ENCODE measurements around the gene TCF4. TPM values are rescaled to one million over a fixed set of nuclear protein-coding genes. Genes with fewer than 3 reads are reported as not detected.
A peak's percentile ranks its signal among the peaks of the same experiment; 100 is the strongest.

The TCF4 gene
- total and polyA plus RNA-seq, 2 donors (not counting 1 experiment from before 2014, with no cell fraction given): 68.5 to 353 TPM

DNA sequence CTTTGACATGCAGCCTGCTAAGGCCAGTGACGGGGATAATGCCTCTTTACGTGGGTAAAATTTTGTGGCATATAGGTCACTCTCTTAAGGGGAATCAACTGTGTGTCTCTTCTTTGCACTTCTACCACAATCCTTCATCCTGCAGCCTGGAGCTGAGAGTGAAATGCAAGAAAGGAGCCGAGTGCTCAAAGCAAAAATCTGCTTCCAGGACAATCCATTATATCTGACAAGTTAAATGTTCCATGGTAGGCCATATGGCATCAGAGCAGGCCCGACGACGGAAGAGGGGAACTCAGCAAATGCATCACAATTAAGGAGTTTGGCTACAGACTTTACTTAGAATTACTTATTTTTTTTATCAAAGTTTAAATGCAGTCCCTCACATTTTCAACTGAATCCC is 171.2 kb downstream of the TCF4 start:
- no peak overlapping the region for H3K4me3 Mint-ChIP-seq

DNA sequence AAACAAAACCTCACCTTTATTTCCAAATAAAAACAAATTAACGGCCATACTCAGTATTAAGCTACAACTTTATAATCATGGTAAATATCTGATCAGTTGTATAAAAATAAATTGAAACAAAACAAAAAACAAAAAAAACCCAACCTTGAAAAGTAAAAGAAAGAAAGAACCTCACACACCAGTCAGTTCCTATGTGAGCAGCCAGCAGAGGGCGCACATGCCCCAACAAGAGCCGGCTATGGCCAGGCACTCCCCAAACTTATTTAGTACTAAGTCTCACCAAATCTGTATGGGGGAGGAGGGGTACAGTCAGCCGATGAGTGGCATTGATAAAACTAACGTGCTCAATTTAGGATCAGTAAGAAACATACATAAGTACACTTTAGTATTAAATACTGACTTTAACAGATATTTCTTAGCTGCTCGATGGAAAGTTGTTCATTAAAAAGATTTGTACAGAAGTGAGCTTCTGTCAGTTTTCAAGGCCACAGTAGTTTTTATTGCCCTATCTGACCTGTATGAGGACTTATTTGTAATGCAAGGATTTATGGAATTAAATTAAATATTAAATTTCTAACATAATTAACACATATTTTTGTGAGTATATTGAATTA is 172.6 kb downstream of the TCF4 start:
- Histone ChIP-seq H3K4me2 (replicated peaks; ENCODE audit: low read depth, low read length, poor library complexity, severe bottlenecking) (peak overlapping the region; percentile 31), H3K27ac (ENCODE audit: low read length in 2 of 2) (no peak overlapping the region), H3K79me2 (ENCODE audit: control insufficient read depth, insufficient read depth, low read length) (peaks cover 32% of the 10 kb centered on the region), H4K20me1 (ENCODE audit: control insufficient read depth, insufficient read depth, low read length, poor library complexity, severe bottlenecking) (no peaks in the 10 kb centered on the region), H3K9ac (ENCODE audit: low read length) (no peak overlapping the region), H2AFZ (ENCODE audit: insufficient read depth, low read depth, low read length, poor library complexity, severe bottlenecking) (no peak overlapping the region), H3K4me1 (ENCODE audit: control insufficient read depth in 2 of 2, insufficient read depth in 2 of 2, low read length in 2 of 2) (peaks cover 7 to 9% of the 10 kb centered on the region in 2 donors), H3K36me3 (replicated peaks in 1 of 2; ENCODE audit: control extremely low read depth in 1 of 2, control insufficient read depth in 1 of 2, extremely low read depth in 1 of 2, insufficient read depth in 2 of 2, low read length in 1 of 2) (no peaks in the 10 kb centered on the region), H3K4me3 (ENCODE audit: control extremely low read depth in 1 of 5, extremely low read depth in 1 of 5, insufficient read depth in 1 of 5, low read depth in 2 of 5, low read length in 4 of 5) (no peak overlapping the region), H3K27me3 (replicated peaks in 1 of 4; ENCODE audit: control extremely low read depth in 1 of 4, control insufficient read depth in 3 of 4, insufficient read depth in 4 of 4, low read length in 3 of 4) (no peaks in the 10 kb centered on the region), H3K9me3 (ENCODE audit: control extremely low read depth in 1 of 3, control insufficient read depth in 2 of 3, insufficient read depth in 1 of 3, low read length in 2 of 3) (no peaks in the 10 kb centered on the region)
- Mint-ChIP-seq H3K27me3 (no peaks in the 10 kb centered on the region), H3K4me1 (peaks cover 34% of the 10 kb centered on the region), H3K4me3 (no peak overlapping the region), H3K27ac (no peak overlapping the region), H3K9me3 (ENCODE audit: insufficient read depth) (no peaks in the 10 kb centered on the region)
- intact Hi-C loops (cut with micrococcal nuclease): loop anchor here (1.0 to 10.0 kb wide), 10 partner anchors 38 to 1161 kb away; partner anchors contain the start of gene TCF4
- WGBS (ENCODE audit: insufficient coverage): no CpG with 5 or more reads among the region's 6 CpGs
- TF ChIP-seq, protein P1, sequence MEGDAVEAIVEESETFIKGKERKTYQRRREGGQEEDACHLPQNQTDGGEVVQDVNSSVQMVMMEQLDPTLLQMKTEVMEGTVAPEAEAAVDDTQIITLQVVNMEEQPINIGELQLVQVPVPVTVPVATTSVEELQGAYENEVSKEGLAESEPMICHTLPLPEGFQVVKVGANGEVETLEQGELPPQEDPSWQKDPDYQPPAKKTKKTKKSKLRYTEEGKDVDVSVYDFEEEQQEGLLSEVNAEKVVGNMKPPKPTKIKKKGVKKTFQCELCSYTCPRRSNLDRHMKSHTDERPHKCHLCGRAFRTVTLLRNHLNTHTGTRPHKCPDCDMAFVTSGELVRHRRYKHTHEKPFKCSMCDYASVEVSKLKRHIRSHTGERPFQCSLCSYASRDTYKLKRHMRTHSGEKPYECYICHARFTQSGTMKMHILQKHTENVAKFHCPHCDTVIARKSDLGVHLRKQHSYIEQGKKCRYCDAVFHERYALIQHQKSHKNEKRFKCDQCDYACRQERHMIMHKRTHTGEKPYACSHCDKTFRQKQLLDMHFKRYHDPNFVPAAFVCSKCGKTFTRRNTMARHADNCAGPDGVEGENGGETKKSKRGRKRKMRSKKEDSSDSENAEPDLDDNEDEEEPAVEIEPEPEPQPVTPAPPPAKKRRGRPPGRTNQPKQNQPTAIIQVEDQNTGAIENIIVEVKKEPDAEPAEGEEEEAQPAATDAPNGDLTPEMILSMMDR (IDR thresholded peaks at IDR 0.05): peak; percentile 99
- no peak for TF ChIP-seq EZH2 (IDR thresholded peaks at IDR 0.05; ENCODE audit: borderline replicate concordance, insufficient read depth, low read depth, low read length, poor library complexity, severe bottlenecking)
- peak; percentile 92 for ATAC-seq (ENCODE audit: low read depth)
- ChIA-PET CTCF (interaction anchor here (0.5 to 3.5 kb wide), 46 partner anchors 9 to 1296 kb away, joined by 3 to 52 read pairs (median 4); no protein-coding TSS in a partner anchor), POLR2A (interaction anchor here (0.7 kb wide), 1 partner anchor 38 kb away, joined by 3 read pairs; no protein-coding TSS in a partner anchor)
- DNase-seq: peak; percentile 88

More for the DNA sequence above, 171.2 kb downstream of the TCF4 start:
- no peaks in the 10 kb centered on the region for H3K9me3 Mint-ChIP-seq (ENCODE audit: insufficient read depth)
- Histone ChIP-seq H3K36me3 (replicated peaks in 1 of 2; ENCODE audit: control extremely low read depth in 1 of 2, control insufficient read depth in 1 of 2, extremely low read depth in 1 of 2, insufficient read depth in 2 of 2, low read length in 1 of 2) (no peaks in the 10 kb centered on the region), H3K9ac (ENCODE audit: low read length) (no peak overlapping the region), H2AFZ (ENCODE audit: insufficient read depth, low read depth, low read length, poor library complexity, severe bottlenecking) (no peak overlapping the region), H3K9me3 (ENCODE audit: control extremely low read depth in 1 of 3, control insufficient read depth in 2 of 3, insufficient read depth in 1 of 3, low read length in 2 of 3) (no peaks in the 10 kb centered on the region), H3K27me3 (replicated peaks in 1 of 4; ENCODE audit: control extremely low read depth in 1 of 4, control insufficient read depth in 3 of 4, insufficient read depth in 4 of 4, low read length in 3 of 4) (no peaks in the 10 kb centered on the region), H3K4me3 (ENCODE audit: control extremely low read depth in 1 of 5, extremely low read depth in 1 of 5, insufficient read depth in 1 of 5, low read depth in 2 of 5, low read length in 4 of 5) (no peak overlapping the region), H3K79me2 (ENCODE audit: control insufficient read depth, insufficient read depth, low read length) (peaks cover 32% of the 10 kb centered on the region), H3K4me2 (replicated peaks; ENCODE audit: low read depth, low read length, poor library complexity, severe bottlenecking) (no peak overlapping the region), H4K20me1 (ENCODE audit: control insufficient read depth, insufficient read depth, low read length, poor library complexity, severe bottlenecking) (no peaks in the 10 kb centered on the region), H3K27ac (ENCODE audit: low read length in 2 of 2) (no peak overlapping the region), H3K4me1 (ENCODE audit: control insufficient read depth in 2 of 2, insufficient read depth in 2 of 2, low read length in 2 of 2) (peaks cover 15 to 23% of the 10 kb centered on the region in 2 donors)
- intact Hi-C loops (cut with micrococcal nuclease): loop anchor here (5.0 to 10.0 kb wide), 4 partner anchors 39 to 976 kb away; no protein-coding TSS in a partner anchor
- no peak overlapping the region for H3K27ac Mint-ChIP-seq
- POLR2A ChIA-PET: no interaction called here
- peaks cover 44% of the 10 kb centered on the region for H3K4me1 Mint-ChIP-seq
- H3K27me3 Mint-ChIP-seq: peaks cover under 1% of the 10 kb centered on the region
- CTCF ChIA-PET: interaction anchor here (0.6 to 3.5 kb wide), 14 partner anchors 8 to 1183 kb away, joined by 3 to 52 read pairs (median 6); no protein-coding TSS in a partner anchor
- TF ChIP-seq, protein P1 (IDR thresholded peaks at IDR 0.05): no peak
- TF ChIP-seq EZH2 (IDR thresholded peaks at IDR 0.05; ENCODE audit: borderline replicate concordance, insufficient read depth, low read depth, low read length, poor library complexity, severe bottlenecking): no peak
- DNase-seq: no peak
- no peak for ATAC-seq (ENCODE audit: low read depth)
- WGBS (ENCODE audit: insufficient coverage): 85% methylated on average over 4 of the region's 6 CpGs

Measured in B cell (primary cell).